Spleen (tissue), 7 donors: ENCODE data around the gene PPP1R3D.

Source experiments
- POLR2A ChIP-seq, 3 donors: fragments of 450-650 bp; IDR thresholded peaks; one replicate each; pipeline ENCODE4 v1.5.1; 2017; ENCODE audit warnings: antibody characterized with exemption in 3 of 3, mild to moderate bottlenecking in 1 of 3
- POLR2AphosphoS5 ChIP-seq, 3 donors: sonication (generic); formaldehyde crosslinking; IDR thresholded peaks; one replicate each; pipeline ENCODE4 v1.5.1; 2017; ENCODE audit warnings: antibody characterized with exemption in 3 of 3
- TF ChIP-seq, protein P1 (sequence below), 11 experiments: fragments of 200-600 bp in 7 of 11; fragments of 450-650 bp in 4 of 11; sonication (generic) in 4 of 11; IDR thresholded peaks in 8 of 11; conservative IDR thresholded peaks in 3 of 11; 1 replicate in 7 of 11; 2 replicates in 4 of 11; pipeline versions ENCODE4 v1.4.0 to v1.8.0; 2016 to 2021; ENCODE audit warnings: antibody characterized with exemption in 11 of 11, inconsistent platforms in 4 of 11, mild to moderate bottlenecking in 1 of 11
- donor health status: DM: no; HTN: no; CAD: no; lungs with moderate emphysema.
- donor health status: DM: no; HTN: no; CAD: no.
- donor health status: DM: no; HTN: no; CAD: no.

- TF ChIP-seq, protein P1, sequence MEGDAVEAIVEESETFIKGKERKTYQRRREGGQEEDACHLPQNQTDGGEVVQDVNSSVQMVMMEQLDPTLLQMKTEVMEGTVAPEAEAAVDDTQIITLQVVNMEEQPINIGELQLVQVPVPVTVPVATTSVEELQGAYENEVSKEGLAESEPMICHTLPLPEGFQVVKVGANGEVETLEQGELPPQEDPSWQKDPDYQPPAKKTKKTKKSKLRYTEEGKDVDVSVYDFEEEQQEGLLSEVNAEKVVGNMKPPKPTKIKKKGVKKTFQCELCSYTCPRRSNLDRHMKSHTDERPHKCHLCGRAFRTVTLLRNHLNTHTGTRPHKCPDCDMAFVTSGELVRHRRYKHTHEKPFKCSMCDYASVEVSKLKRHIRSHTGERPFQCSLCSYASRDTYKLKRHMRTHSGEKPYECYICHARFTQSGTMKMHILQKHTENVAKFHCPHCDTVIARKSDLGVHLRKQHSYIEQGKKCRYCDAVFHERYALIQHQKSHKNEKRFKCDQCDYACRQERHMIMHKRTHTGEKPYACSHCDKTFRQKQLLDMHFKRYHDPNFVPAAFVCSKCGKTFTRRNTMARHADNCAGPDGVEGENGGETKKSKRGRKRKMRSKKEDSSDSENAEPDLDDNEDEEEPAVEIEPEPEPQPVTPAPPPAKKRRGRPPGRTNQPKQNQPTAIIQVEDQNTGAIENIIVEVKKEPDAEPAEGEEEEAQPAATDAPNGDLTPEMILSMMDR (IDR thresholded peaks at IDR 0.05 in 8 of 11, conservative IDR thresholded peaks at IDR 0.05 in 3 of 11): no peak
- TF ChIP-seq POLR2AphosphoS5 (IDR thresholded peaks at IDR 0.05): no peak
- no peak for TF ChIP-seq POLR2A (IDR thresholded peaks at IDR 0.05)
Observed at GRCh38 chr20:59958123-59958522, 18.0 kb upstream of the PPP1R3D start, which contains the start of gene CDH26.
